Measurements from ENCODE around the gene PLA2G4F.

DNA sequence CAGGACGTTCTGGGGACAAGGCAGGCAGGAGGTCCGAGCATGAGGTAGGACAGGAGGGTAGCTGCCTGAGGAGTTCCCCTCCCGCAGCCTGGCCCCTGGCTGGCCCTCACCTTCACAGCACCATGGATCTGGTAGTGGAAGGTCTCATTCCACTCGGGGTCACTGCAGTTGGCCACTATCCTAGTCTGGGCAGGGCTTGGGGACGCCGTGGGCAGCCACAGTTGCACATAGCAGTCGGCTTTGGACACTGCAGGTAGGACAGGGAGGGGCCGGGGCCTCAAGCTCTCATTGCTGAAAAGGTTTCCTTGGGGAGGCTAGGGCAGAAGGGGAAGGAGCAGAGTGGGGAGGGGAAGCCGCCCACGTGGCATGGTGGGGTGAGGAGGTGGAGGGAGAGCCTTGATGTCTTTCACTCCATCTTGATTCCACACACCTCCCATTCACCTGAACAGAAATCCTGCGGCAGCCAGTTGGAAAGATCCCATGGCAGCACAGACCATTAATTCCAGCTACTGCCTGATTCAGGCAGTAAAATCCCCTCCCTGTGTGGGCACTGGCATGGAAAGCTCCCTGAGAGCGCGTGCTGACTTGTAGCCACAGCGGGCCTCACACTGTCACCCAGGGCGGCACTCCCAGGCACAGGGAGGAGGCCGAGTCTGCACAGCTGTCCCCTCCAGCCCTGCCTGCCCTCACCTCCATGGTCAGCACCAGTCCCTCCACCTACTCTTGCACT lies 2.1 kb downstream of the PLA2G4F start:
- no peak for TF ChIP-seq ZNF600 (tag by site-specific recombination; IDR thresholded peaks at IDR 0.05)
- TF ChIP-seq, protein P1, sequence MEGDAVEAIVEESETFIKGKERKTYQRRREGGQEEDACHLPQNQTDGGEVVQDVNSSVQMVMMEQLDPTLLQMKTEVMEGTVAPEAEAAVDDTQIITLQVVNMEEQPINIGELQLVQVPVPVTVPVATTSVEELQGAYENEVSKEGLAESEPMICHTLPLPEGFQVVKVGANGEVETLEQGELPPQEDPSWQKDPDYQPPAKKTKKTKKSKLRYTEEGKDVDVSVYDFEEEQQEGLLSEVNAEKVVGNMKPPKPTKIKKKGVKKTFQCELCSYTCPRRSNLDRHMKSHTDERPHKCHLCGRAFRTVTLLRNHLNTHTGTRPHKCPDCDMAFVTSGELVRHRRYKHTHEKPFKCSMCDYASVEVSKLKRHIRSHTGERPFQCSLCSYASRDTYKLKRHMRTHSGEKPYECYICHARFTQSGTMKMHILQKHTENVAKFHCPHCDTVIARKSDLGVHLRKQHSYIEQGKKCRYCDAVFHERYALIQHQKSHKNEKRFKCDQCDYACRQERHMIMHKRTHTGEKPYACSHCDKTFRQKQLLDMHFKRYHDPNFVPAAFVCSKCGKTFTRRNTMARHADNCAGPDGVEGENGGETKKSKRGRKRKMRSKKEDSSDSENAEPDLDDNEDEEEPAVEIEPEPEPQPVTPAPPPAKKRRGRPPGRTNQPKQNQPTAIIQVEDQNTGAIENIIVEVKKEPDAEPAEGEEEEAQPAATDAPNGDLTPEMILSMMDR (tag by site-specific recombination; IDR thresholded peaks at IDR 0.05) = no peak
- TF ChIP-seq ZSCAN30 (tag by site-specific recombination; IDR thresholded peaks at IDR 0.05) = no peak
- TF ChIP-seq YY1 (tag by site-specific recombination; IDR thresholded peaks at IDR 0.05) = no peak
- TF ChIP-seq ZNF626 (tag by site-specific recombination; IDR thresholded peaks at IDR 0.05) = no peak
- TF ChIP-seq ZNF560 (tag by site-specific recombination; IDR thresholded peaks at IDR 0.05; ENCODE audit: borderline replicate concordance) = no peak
- no peak for TF ChIP-seq ZNF777 (tag by site-specific recombination; IDR thresholded peaks at IDR 0.05; ENCODE audit: borderline replicate concordance)
- TF ChIP-seq ZFP41 (tag by site-specific recombination; IDR thresholded peaks at IDR 0.05; ENCODE audit: borderline replicate concordance) = no peak
- TF ChIP-seq ZNF354C (tag by site-specific recombination; IDR thresholded peaks at IDR 0.05; ENCODE audit: borderline replicate concordance, low read depth) = no peak
- TF ChIP-seq ZNF792 (tag by site-specific recombination; IDR thresholded peaks at IDR 0.05) = no peak

Measured in HEK293 (cell line).